ENCODE measurements around the gene IFNK.

IFNK gene

GRCh38 chr9:27573634-27574590 lies 49.8 kb downstream of the IFNK start:
- peak; percentile 93 for DNase-seq
